ENCODE data around the gene CDK14. TPM values are rescaled to one million over a fixed set of nuclear protein-coding genes. Genes with fewer than 3 reads are reported as not detected.

The CDK14 gene
- total RNA-seq, 2 donors from 2014 or later, result 45.3 to 53.8 TPM

GRCh38 chr7:91039033-91039432 is 442.9 kb downstream of the CDK14 start:
- DNase-seq (ENCODE audit: low spot score), result no peak
- intact Hi-C loops (cut with DNase I), result loop anchor here (10.0 kb wide), 2 partner anchors 484 to 584 kb away; no protein-coding TSS in a partner anchor

DNA sequence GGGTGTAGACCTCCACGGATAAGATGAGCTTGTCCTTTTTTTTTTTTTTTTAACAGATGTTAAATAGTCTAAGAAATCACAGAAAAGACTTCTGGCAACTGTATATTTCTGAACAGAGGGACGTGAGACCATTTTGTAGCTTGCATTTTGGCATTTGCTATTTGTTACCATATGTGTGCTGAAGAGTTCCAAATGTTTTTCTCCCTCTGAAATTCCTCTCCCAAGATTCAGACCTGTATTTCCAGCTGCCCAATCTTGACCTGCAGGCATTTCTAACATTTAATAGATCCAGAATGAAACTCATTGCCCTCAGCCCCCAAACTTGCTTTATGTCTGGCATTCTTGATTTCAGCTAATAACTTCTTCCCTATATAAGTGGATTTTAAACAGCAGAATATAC is 445.0 kb downstream of the CDK14 start:
- DNase-seq (ENCODE audit: low spot score), result no peak
- intact Hi-C loops (cut with DNase I), result no loop called here

- intact Hi-C loops (cut with DNase I), result no loop called here
- DNase-seq (ENCODE audit: low spot score), result no peak
Observed at GRCh38 chr7:91041901-91042484, 445.9 kb downstream of the CDK14 start.

DNA sequence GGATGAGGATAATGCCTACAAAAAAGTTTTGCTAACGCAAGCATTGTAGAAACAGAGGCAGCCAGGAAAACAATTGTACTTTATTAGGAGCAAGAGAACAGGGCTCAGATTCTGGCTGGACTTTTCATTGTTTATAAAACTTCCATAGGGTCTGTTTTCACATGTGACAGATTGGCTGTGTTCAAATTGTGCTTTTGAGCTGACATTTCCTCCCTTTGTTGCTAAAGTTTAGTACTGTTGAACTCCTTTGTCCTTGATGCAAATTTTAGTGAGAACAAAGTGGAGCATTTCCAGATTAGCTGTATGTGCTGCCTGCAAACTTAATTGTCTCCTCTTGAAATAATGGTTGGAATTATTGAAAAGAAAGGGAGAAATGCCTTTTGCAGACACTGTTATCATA is 447.1 kb downstream of the CDK14 start:
- DNase-seq (ENCODE audit: low spot score), result no peak
- intact Hi-C loops (cut with DNase I), result no loop called here

- intact Hi-C loops (cut with DNase I), result no loop called here
- DNase-seq (ENCODE audit: low spot score), result no peak
Observed at GRCh38 chr7:91043924-91044645, 448.0 kb downstream of the CDK14 start.

GRCh38 chr7:91045606-91046005 is 449.5 kb downstream of the CDK14 start:
- intact Hi-C loops (cut with DNase I), result no loop called here
- no peak for DNase-seq (ENCODE audit: low spot score)

DNA sequence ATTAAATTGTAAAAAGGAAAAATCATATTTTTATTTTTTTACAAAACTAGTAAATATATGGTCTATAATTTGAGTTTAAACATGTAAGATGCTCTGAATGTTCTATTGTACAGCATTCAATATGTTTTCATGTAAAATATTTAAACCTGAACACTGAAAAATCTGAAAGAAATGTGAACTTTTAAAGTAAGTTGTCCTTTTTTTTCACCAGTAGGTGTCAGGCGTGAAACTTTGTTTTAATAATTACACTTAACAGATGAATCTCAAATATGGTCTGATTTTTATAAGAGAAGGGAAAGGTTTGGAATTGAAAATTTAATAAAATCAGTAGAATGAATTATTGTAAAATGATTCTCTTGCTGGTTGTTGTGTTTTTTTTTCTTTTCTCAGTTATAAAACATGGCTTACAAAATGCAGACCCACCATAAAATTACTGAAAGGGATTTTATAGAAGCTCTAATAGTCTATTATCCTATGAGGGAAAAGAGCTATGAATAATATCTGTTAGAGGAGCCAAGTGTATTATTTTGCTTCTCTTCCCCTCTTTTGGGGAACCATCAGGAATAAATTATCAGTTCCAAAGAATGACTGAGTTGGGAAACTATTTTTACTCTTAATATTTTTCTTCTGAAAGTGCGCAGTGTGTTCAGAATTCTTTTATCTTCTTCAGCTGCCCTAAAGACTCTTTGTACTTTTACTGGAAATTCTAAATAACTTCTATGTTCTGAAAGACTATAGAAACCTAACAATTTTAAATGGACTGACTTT is 450.4 kb downstream of the CDK14 start:
- intact Hi-C loops (cut with DNase I), result no loop called here
- no peak for DNase-seq (ENCODE audit: low spot score)

DNA sequence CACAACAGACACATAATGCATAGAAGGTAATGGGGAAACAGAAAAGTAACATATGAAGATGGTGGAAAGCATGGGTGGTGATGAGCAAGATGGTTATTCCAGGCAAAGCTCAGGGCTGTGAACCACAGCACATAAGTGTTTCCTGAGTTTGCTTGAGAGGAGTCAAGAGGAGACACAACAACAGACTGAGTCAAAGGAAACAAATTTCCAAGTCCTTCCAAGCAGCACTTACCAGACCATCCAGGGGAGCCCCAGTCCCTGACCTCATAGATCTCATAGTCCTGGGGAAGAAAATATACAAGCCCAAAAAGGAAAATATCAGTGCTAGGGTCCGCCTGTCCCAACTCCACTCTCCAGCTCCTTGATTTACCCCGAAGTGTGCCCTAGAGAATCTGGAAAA is 451.5 kb downstream of the CDK14 start:
- DNase-seq (ENCODE audit: low spot score), result no peak
- intact Hi-C loops (cut with DNase I), result no loop called here

- intact Hi-C loops (cut with DNase I), result no loop called here
- DNase-seq (ENCODE audit: low spot score), result no peak
Observed at GRCh38 chr7:91050677-91051076, 454.6 kb downstream of the CDK14 start.

DNA sequence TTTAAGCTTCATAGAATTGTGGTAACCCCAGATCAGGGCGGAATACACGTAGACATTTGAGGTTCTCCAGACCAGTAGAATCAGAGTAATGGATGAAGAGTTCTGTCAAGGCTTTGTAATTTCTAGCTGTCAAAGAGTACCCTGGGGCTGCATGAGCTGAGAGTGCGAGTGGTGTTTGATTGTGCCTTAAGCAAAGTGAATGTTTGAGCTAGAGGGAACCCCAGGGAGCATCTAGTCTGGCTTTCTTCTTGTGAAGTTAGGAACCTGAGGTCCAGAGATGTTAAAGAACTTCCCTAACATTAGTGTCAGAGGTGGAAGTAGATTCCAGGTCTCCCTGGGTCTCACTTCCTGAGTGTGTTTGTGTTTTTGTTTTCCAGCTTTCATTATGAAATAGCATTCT is 455.8 kb downstream of the CDK14 start:
- DNase-seq (ENCODE audit: low spot score), result no peak
- intact Hi-C loops (cut with DNase I), result no loop called here

GRCh38 chr7:91054374-91054773 is 458.3 kb downstream of the CDK14 start:
- DNase-seq (ENCODE audit: low spot score), result no peak
- intact Hi-C loops (cut with DNase I), result no loop called here

DNA sequence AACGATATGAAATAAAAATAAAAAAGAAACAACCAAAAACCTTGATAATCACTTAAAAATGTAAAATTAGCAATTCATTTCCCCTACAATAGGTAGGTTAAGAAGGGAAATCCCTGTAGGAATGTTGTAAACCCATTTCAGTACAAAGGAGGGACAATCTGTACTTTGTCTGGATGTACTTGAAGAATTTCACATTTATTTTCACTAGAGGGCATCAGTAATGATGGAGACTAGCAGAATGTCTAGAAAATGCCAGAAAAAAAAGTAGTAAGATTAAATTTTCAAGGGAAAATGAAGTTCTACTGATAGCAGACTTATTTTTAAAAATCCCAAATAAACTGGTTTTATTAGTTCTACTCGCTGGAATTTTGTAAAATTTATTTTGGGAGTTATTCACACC is 459.1 kb downstream of the CDK14 start:
- no peak for DNase-seq (ENCODE audit: low spot score)
- intact Hi-C loops (cut with DNase I), result no loop called here

GRCh38 chr7:91062713-91063112 is 466.6 kb downstream of the CDK14 start:
- DNase-seq (ENCODE audit: low spot score), result no peak
- intact Hi-C loops (cut with DNase I), result no loop called here

DNA sequence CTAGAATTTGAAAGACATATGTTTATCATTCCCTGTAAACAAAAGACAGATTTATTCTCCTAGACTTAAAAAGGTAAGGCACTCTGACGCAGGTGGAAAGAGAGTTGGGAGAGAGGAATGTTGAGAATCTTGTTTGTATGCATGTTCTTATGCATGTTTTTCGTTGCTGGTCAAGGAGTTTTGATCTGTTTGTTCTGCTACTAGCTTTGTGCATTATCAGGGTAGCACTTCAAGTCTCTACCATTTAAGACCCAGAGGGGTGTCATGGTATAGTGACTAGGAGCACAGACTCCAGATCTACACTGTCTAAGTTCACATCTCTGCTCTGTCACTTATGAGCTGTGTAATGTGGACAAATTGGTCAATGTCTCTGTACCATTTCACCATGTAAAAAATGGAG is 467.9 kb downstream of the CDK14 start:
- no peak for DNase-seq (ENCODE audit: low spot score)
- intact Hi-C loops (cut with DNase I), result no loop called here

- no peak for DNase-seq (ENCODE audit: low spot score)
- intact Hi-C loops (cut with DNase I), result no loop called here
Observed at GRCh38 chr7:91064938-91065337, 468.8 kb downstream of the CDK14 start.

GRCh38 chr7:91066627-91067026 is 470.5 kb downstream of the CDK14 start:
- DNase-seq (ENCODE audit: low spot score), result no peak
- intact Hi-C loops (cut with DNase I), result no loop called here

DNA sequence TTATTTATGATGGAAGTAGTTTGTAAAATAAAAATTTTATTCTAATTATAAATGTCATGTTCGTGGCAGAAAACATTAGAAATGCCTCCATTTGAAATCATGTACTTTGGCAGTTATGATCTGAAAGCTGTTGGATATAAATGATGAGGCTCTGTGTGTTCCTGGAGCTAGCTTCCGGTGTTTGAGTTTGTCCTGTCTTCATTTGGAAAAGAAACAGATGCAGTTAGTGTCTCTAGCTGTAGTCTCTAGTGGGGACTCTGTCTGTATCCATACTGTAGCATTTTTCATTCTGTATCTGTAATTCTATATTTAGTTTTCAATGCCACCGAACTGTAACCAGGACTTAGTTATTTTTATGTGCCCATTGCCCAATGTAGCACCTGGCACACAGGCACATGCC is 471.1 kb downstream of the CDK14 start:
- intact Hi-C loops (cut with DNase I), result no loop called here
- no peak for DNase-seq (ENCODE audit: low spot score)

DNA sequence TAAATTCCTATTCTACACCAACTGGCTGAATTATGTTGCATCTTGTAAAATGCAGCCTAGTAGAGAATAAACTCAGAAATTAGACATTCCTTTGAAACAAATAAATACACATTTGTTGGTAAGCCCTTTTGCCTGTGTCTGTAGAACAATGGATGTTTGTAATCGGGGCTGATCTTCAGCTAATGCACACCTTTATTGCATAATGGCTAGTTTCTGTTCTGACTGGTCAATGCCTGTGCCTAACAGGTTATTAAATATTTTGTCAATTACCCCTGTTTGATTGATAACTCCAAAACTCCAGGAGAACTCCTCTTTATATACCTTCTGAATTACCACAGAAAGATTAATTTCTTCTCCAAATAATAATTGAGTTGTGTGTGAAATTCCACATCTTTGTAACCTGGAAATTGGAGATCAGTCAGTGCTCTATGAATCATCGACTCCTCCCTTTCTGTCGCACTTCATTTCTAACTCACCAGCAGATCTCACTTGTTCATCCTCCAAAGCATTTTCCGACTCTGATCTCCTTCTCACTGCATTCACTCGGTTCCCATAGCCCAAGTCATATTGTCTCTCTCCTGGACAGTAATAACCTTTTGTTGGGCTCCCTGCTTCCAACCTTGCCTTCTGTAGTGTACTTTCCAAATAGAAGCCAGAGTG is 472.1 kb downstream of the CDK14 start:
- intact Hi-C loops (cut with DNase I), result no loop called here
- DNase-seq (ENCODE audit: low spot score), result no peak

- intact Hi-C loops (cut with DNase I), result no loop called here
Observed at GRCh38 chr7:91069146-91069545, 473.0 kb downstream of the CDK14 start.

GRCh38 chr7:91079487-91079886 is 483.4 kb downstream of the CDK14 start:
- DNase-seq (ENCODE audit: low spot score), result no peak

More at GRCh38 chr7:91069146-91069545, 473.0 kb downstream of the CDK14 start:
- DNase-seq (ENCODE audit: low spot score), result no peak

More at GRCh38 chr7:91079487-91079886, 483.4 kb downstream of the CDK14 start:
- intact Hi-C loops (cut with DNase I), result no loop called here

Data from posterior vena cava (tissue), 2 donors.